ENCODE results near the gene COL28A1.

Gene COL28A1

GRCh38 chr7:7522421-7522820, 13.3 kb downstream of the COL28A1 start:
- no peak for DNase-seq (ENCODE audit: extremely low spot score, insufficient read length, low read depth)
- no peak for FAIRE-seq

- FAIRE-seq (no peak), DNase-seq (ENCODE audit: extremely low spot score, insufficient read length, low read depth) (no peak)
Observed at GRCh38 chr7:7521259-7521658, 14.4 kb downstream of the COL28A1 start.

- no peak for DNase-seq (ENCODE audit: extremely low spot score, insufficient read length, low read depth)
- no peak for FAIRE-seq
Observed at GRCh38 chr7:7519528-7519927, 16.1 kb downstream of the COL28A1 start.

- no peak for FAIRE-seq
- no peak for DNase-seq (ENCODE audit: extremely low spot score, insufficient read length, low read depth)
Observed at GRCh38 chr7:7519056-7519455, 16.6 kb downstream of the COL28A1 start.

GRCh38 chr7:7517754-7518153, 17.9 kb downstream of the COL28A1 start:
- DNase-seq (ENCODE audit: extremely low spot score, insufficient read length, low read depth): no peak
- FAIRE-seq: no peak

- no peak for FAIRE-seq
- DNase-seq (ENCODE audit: extremely low spot score, insufficient read length, low read depth): no peak
Observed at GRCh38 chr7:7516662-7517061, 19.0 kb downstream of the COL28A1 start.

GRCh38 chr7:7516156-7516555, 19.5 kb downstream of the COL28A1 start:
- FAIRE-seq (no peak), DNase-seq (ENCODE audit: extremely low spot score, insufficient read length, low read depth) (no peak)

GRCh38 chr7:7512861-7513597, 22.6 kb downstream of the COL28A1 start:
- FAIRE-seq (no peak), DNase-seq (ENCODE audit: extremely low spot score, insufficient read length, low read depth) (no peak)

GRCh38 chr7:7510794-7511193, 24.9 kb downstream of the COL28A1 start:
- DNase-seq (ENCODE audit: extremely low spot score, insufficient read length, low read depth) (no peak), FAIRE-seq (no peak)

GRCh38 chr7:7505915-7506314, 29.8 kb downstream of the COL28A1 start:
- DNase-seq (ENCODE audit: extremely low spot score, insufficient read length, low read depth) (no peak), FAIRE-seq (no peak)

GRCh38 chr7:7504910-7505704, 30.6 kb downstream of the COL28A1 start:
- FAIRE-seq: no peak

GRCh38 chr7:7499892-7500291, 35.8 kb downstream of the COL28A1 start:
- FAIRE-seq (no peak), DNase-seq (ENCODE audit: extremely low spot score, insufficient read length, low read depth) (no peak)

More at GRCh38 chr7:7504910-7505704, 30.6 kb downstream of the COL28A1 start:
- DNase-seq (ENCODE audit: extremely low spot score, insufficient read length, low read depth): no peak

GRCh38 chr7:7498856-7499255, 36.8 kb downstream of the COL28A1 start:
- FAIRE-seq: no peak
- DNase-seq (ENCODE audit: extremely low spot score, insufficient read length, low read depth): no peak

- DNase-seq (ENCODE audit: extremely low spot score, insufficient read length, low read depth) (no peak), FAIRE-seq (no peak)
Observed at GRCh38 chr7:7496311-7496710, 39.4 kb downstream of the COL28A1 start.

GRCh38 chr7:7495171-7495570, 40.5 kb downstream of the COL28A1 start:
- FAIRE-seq (no peak), DNase-seq (ENCODE audit: extremely low spot score, insufficient read length, low read depth) (no peak)

GRCh38 chr7:7491044-7491443, 44.6 kb downstream of the COL28A1 start:
- DNase-seq (ENCODE audit: extremely low spot score, insufficient read length, low read depth): no peak

GRCh38 chr7:7490003-7490402, 45.7 kb downstream of the COL28A1 start:
- DNase-seq (ENCODE audit: extremely low spot score, insufficient read length, low read depth) (no peak), FAIRE-seq (no peak)

More at GRCh38 chr7:7491044-7491443, 44.6 kb downstream of the COL28A1 start:
- FAIRE-seq: no peak

- DNase-seq (ENCODE audit: extremely low spot score, insufficient read length, low read depth): no peak
Observed at GRCh38 chr7:7489546-7489945, 46.1 kb downstream of the COL28A1 start.

GRCh38 chr7:7486362-7486761, 49.3 kb downstream of the COL28A1 start:
- no peak for FAIRE-seq

More at GRCh38 chr7:7489546-7489945, 46.1 kb downstream of the COL28A1 start:
- no peak for FAIRE-seq

GRCh38 chr7:7484072-7484471, 51.6 kb downstream of the COL28A1 start:
- FAIRE-seq (no peak), DNase-seq (ENCODE audit: extremely low spot score, insufficient read length, low read depth) (no peak)

More at GRCh38 chr7:7486362-7486761, 49.3 kb downstream of the COL28A1 start:
- no peak for DNase-seq (ENCODE audit: extremely low spot score, insufficient read length, low read depth)

- FAIRE-seq (no peak), DNase-seq (ENCODE audit: extremely low spot score, insufficient read length, low read depth) (no peak)
Observed at GRCh38 chr7:7481802-7482201, 53.9 kb downstream of the COL28A1 start.

Data from GM18507 (cell line).